MM.1S (cell line): ENCODE data around the gene HOXB3.

Source experiments
- DNase-seq: peaks from one replicate; pipeline ENCODE4 v3.0.0-alpha.2; 2015
- H2AFZ ChIP-seq: fragments of 300-600 bp; sonication (generic); 2 replicates; pipeline ENCODE4 v1.6.0; 2016; ENCODE audit warnings: antibody characterized with exemption, low read length
- H3F3A ChIP-seq: fragments of 300-600 bp; sonication (generic); 2 replicates; pipeline ENCODE4 v1.6.1; 2016; ENCODE audit warnings: mild to moderate bottlenecking, antibody characterized with exemption, low read length, moderate library complexity, mixed read lengths; ENCODE audit not compliant: insufficient read depth
- H3K27ac ChIP-seq: fragments of 300-600 bp; sonication (generic); 2 replicates; pipeline ENCODE4 v1.5.1; 2016; ENCODE audit warnings: mild to moderate bottlenecking, low read length
- H3K27me3 ChIP-seq: fragments of 300-600 bp; sonication (generic); replicated peaks from 2 replicates; pipeline ENCODE4 v1.6.0; 2016; ENCODE audit warnings: low read length; ENCODE audit not compliant: insufficient read depth
- H3K36me3 ChIP-seq: fragments of 300-600 bp; sonication (generic); replicated peaks from 2 replicates; pipeline ENCODE4 v1.6.1; 2016; ENCODE audit warnings: mild to moderate bottlenecking, low read length, mixed read lengths; ENCODE audit not compliant: insufficient read depth
- H3K4me1 ChIP-seq: fragments of 300-600 bp; sonication (generic); 2 replicates; pipeline ENCODE4 v1.6.1; 2016; ENCODE audit warnings: low read length, mixed read lengths
- H3K4me2 ChIP-seq: fragments of 300-600 bp; sonication (generic); 2 replicates; pipeline ENCODE4 v1.6.0; 2016; ENCODE audit warnings: low read depth, low read length
- H3K4me3 ChIP-seq: fragments of 300-600 bp; sonication (generic); 2 replicates; pipeline ENCODE4 v1.5.1; 2016; ENCODE audit warnings: low read length, mixed read lengths
- H3K79me2 ChIP-seq: fragments of 300-600 bp; sonication (generic); 2 replicates; pipeline ENCODE4 v1.6.1; 2016; ENCODE audit warnings: mixed run types, low read length, mixed read lengths
- H3K9ac ChIP-seq: fragments of 300-600 bp; sonication (generic); 2 replicates; pipeline ENCODE4 v1.6.1; 2016; ENCODE audit warnings: low read length, mixed read lengths
- H3K9me2 ChIP-seq: fragments of 300-600 bp; sonication (generic); replicated peaks from 2 replicates; pipeline ENCODE4 v1.6.1; 2016; ENCODE audit warnings: mild to moderate bottlenecking, low read length, mixed read lengths; ENCODE audit not compliant: insufficient read depth
- H3K9me3 ChIP-seq: fragments of 300-600 bp; sonication (generic); replicated peaks from 2 replicates; pipeline ENCODE4 v1.6.1; 2016; ENCODE audit warnings: mild to moderate bottlenecking, low read length, mixed read lengths; ENCODE audit not compliant: insufficient read depth
- H4K20me1 ChIP-seq: fragments of 300-600 bp; sonication (generic); 2 replicates; pipeline ENCODE4 v1.6.1; 2016; ENCODE audit warnings: mild to moderate bottlenecking, low read length, moderate library complexity, mixed read lengths; ENCODE audit not compliant: insufficient read depth
- EZH2 ChIP-seq: fragments of 300-600 bp; sonication (generic); optimal IDR thresholded peaks from 2 replicates; pipeline ENCODE3; 2017; ENCODE audit warnings: low read depth, mild to moderate bottlenecking, antibody characterized with exemption, low read length, mixed read lengths
- EZH2phosphoT487 ChIP-seq: fragments of 300-600 bp; sonication (generic); IDR thresholded peaks from 2 replicates; pipeline ENCODE4 v1.6.1; 2018; ENCODE audit warnings: antibody characterized with exemption, low read length
- TF ChIP-seq, protein P1 (sequence below): fragments of 300-600 bp; sonication (generic); IDR thresholded peaks from 2 replicates; pipeline ENCODE4 v1.5.1; 2016; ENCODE audit warnings: antibody characterized with exemption, low read length, mixed read lengths

Gene HOXB3

DNA sequence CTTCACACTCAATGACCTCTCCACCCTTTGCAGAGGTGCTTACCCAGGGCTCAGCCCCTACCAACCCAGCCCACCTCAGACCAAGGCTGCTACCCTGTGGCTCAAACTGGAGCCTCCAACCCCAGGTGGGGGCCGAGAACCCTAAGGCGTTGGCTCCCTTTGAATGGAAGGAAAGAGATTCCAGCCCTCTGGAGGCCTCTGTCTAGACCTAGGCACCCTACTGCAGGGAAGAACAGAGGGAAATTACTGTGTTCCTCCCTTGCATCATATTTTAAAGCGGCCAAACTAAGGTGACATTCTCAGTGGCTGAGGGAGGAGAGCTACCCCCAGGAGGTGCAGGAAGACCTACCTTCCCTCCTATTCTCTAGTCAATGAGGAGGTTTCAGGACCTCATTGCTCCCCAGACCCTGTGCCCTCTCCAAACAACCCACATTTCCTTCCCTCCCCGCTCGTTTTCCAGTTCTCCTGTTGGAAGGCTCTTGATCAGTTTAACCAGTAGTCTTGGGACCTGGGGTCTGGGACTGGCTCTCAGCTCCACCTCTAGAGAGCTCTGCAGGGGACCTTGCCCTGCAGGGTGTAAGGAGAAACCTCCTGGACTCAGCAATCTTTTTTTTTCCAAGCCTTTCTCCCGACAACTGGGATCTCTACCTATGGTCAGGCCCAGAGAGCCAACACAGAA, 30.6 kb upstream of the HOXB3 start:
- H3K9ac ChIP-seq: no peak overlapping the region
- H3K79me2 ChIP-seq: no peaks in the 10 kb centered on the region
- H3K27me3 ChIP-seq: peaks cover 98% of the 10 kb centered on the region

DNA sequence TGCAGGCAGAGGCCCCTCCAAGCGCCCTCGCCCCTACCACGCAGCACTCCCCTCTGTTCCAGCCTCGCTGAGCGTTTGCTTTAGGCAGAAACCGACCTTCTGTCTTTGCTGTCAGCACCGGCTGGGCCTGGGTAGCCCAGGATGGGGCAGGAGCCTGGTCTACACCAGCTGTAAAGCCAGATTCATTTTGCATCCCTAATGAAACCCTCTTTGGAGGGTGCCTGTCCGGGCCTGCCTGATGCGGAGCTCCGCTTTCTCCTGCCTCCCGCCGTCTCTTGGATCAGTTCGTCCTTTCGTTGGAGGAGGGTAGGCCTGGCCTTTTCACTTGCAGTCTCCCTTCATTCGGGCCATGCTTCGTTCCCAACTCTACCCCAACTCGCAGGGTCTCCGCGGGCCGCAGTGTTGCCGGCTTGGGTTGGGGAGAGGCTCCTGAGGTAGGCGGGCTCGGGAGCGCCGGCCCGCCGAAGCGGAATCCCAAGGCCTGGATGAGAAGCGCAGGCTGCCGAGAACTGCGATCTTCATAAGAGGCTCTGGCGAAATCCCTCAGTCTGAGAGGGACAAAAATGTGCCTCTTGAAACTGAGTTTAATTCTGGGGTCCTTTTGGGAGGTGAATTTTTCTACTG, 29.9 kb upstream of the HOXB3 start:
- Histone ChIP-seq H3K9me3 (no peaks in the 10 kb centered on the region), H3K27ac (no peak overlapping the region), H3F3A (no peaks in the 10 kb centered on the region), H3K4me2 (no peak overlapping the region), H3K9me2 (no peaks in the 10 kb centered on the region), H4K20me1 (no peaks in the 10 kb centered on the region), H3K36me3 (no peaks in the 10 kb centered on the region), H3K79me2 (no peaks in the 10 kb centered on the region), H2AFZ (no peak overlapping the region), H3K27me3 (peaks cover 99% of the 10 kb centered on the region), H3K4me3 (no peak overlapping the region), H3K9ac (no peak overlapping the region), H3K4me1 (no peaks in the 10 kb centered on the region)
- no peak for DNase-seq
- TF ChIP-seq, protein P1, sequence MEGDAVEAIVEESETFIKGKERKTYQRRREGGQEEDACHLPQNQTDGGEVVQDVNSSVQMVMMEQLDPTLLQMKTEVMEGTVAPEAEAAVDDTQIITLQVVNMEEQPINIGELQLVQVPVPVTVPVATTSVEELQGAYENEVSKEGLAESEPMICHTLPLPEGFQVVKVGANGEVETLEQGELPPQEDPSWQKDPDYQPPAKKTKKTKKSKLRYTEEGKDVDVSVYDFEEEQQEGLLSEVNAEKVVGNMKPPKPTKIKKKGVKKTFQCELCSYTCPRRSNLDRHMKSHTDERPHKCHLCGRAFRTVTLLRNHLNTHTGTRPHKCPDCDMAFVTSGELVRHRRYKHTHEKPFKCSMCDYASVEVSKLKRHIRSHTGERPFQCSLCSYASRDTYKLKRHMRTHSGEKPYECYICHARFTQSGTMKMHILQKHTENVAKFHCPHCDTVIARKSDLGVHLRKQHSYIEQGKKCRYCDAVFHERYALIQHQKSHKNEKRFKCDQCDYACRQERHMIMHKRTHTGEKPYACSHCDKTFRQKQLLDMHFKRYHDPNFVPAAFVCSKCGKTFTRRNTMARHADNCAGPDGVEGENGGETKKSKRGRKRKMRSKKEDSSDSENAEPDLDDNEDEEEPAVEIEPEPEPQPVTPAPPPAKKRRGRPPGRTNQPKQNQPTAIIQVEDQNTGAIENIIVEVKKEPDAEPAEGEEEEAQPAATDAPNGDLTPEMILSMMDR: no peak
- TF ChIP-seq EZH2 (no peak), EZH2phosphoT487 (no peak)

More for the DNA sequence above, 30.6 kb upstream of the HOXB3 start:
- H3K9me3 ChIP-seq: no peaks in the 10 kb centered on the region
- no peak for DNase-seq
- no peaks in the 10 kb centered on the region for H4K20me1 ChIP-seq
- H3K36me3 ChIP-seq: no peaks in the 10 kb centered on the region
- TF ChIP-seq EZH2 (no peak), EZH2phosphoT487 (no peak)
- TF ChIP-seq, protein P1: no peak
- no peaks in the 10 kb centered on the region for H3K4me1 ChIP-seq
- H3K27ac ChIP-seq: no peak overlapping the region
- no peak overlapping the region for H2AFZ ChIP-seq
- no peaks in the 10 kb centered on the region for H3F3A ChIP-seq
- H3K4me2 ChIP-seq: no peak overlapping the region
- H3K4me3 ChIP-seq: no peak overlapping the region
- no peaks in the 10 kb centered on the region for H3K9me2 ChIP-seq

DNA sequence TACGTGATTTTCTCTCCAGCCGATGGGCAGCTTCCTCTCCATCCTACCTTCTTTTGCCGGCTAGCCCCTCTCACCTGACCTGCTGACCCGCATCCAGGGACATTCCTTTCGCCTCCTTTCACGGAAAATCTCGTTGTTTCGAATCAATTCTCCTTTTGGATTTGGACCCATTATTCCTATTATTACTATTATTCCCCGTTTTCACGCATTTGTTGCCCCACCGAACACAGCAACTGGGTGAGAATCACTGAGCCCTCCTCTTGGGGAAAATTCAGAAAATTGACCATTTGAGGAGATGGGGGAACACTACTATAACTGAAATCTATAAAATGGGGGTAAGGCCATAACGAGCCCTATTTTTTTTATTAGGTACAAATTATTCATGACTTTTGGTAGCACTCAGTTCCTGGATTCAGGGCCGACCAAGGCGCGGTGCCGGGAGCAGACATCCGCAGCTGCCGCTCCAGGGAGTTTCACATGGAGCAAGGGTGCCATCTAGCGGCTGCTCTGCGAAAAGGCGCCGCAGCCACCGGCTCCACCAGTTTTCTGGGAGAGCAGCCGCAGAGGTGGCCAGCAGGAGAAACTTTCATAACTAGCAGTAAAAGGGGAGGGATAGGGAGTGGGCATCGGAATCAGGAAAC, 28.3 kb upstream of the HOXB3 start:
- H3K4me1 ChIP-seq: no peaks in the 10 kb centered on the region
- no peaks in the 10 kb centered on the region for H4K20me1 ChIP-seq
- H2AFZ ChIP-seq: no peak overlapping the region
- H3K79me2 ChIP-seq: no peaks in the 10 kb centered on the region
- no peak overlapping the region for H3K27ac ChIP-seq
- no peak overlapping the region for H3K9ac ChIP-seq
- TF ChIP-seq, protein P1: peak; percentile 95
- TF ChIP-seq EZH2: no peak
- no peaks in the 10 kb centered on the region for H3K9me2 ChIP-seq
- no peaks in the 10 kb centered on the region for H3K9me3 ChIP-seq
- H3K36me3 ChIP-seq: no peaks in the 10 kb centered on the region
- DNase-seq: peak; percentile 73
- peaks cover 96% of the 10 kb centered on the region for H3K27me3 ChIP-seq
- H3K4me3 ChIP-seq: no peak overlapping the region
- peak overlapping the region; percentile 48; the same call in 1 of the 2 replicates for H3K4me2 ChIP-seq
- no peaks in the 10 kb centered on the region for H3F3A ChIP-seq
